ENCODE data around the gene MGAT3. TPM values are rescaled to one million over a fixed set of nuclear protein-coding genes. Genes with fewer than 3 reads are reported as not detected.

Gene MGAT3
- total RNA-seq, 1 experiment from 2014 or later = 0.20 TPM

DNA sequence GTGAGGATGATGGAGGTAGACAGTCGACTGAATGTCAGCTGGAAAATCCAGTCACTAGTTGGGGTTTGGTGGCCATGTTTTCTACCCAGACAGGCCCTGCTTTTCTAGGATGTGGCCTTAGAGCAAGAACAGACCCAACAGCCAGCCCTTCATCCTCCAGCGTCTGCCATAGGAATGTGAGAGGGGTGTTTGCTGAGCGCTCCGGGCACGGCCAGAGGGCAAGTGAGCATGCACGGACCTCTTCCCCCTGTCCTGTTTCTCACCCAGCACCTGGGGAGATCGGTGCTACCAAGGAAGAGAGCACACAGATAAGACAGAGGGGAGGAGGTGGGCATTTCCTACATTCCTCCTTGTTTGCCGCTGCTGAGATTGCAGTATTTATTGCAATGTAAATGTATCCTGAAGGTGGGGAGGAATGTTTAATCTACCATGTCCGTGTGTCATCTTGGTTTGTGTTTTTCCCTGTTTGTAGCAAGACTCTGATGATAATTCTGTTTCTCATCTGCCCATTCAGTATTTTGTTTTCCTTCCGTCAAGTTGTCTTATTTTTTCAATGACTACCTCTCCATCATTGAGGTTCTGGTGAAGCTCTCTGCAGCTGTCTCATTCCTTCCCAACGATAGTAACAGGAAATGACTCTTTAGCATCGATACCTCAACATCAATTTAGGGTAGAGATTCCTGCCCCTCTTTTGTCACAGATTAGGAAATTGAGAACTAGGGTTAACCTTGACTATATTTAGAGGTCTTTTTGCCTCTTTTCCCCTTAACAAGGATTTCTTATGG, 58.6 kb downstream of the MGAT3 start:
- DNase-seq (ENCODE audit: low read depth, low spot score) (no peak), ATAC-seq (no peak)
- ChIA-PET RAD21 (ENCODE audit: low non-redundant PET in 1 of 2, low total read pairs in 2 of 2, uncharacterized antibody in 2 of 2, unreplicated experiment in 2 of 2) (no interaction called here), CTCF (interaction anchor here (1.6 to 2.3 kb wide), 5 partner anchors 13 to 380 kb away, joined by 3 to 19 read pairs (median 12); partner anchors contain the start of gene MIEF1), POLR2A (interaction anchor here (1.5 kb wide), 1 partner anchor 13 kb away, joined by 5 read pairs; the partner anchor contains the start of gene MIEF1)
- Histone ChIP-seq H3K4me3 (replicated peaks in 1 of 2; ENCODE audit: low read depth in 1 of 2, low read length in 2 of 2) (no peak overlapping the region), H3K79me2 (ENCODE audit: insufficient read depth, low read length) (peaks cover 57% of the 10 kb centered on the region), H3K4me1 (ENCODE audit: control insufficient read depth in 1 of 2, insufficient read depth in 2 of 2, low read length in 2 of 2) (peaks cover 10 to 20% of the 10 kb centered on the region in 2 experiments), H3K27ac (ENCODE audit: low read depth, low read length) (no peak overlapping the region), H3K36me3 (ENCODE audit: control insufficient read depth in 1 of 2, insufficient read depth in 2 of 2, low read length in 2 of 2) (peaks cover 44 to 62% of the 10 kb centered on the region in 2 experiments), H3K9me3 (ENCODE audit: control insufficient read depth in 1 of 2, insufficient read depth in 1 of 2, low read depth in 1 of 2, low read length in 2 of 2) (no peaks in the 10 kb centered on the region), H3K9ac (ENCODE audit: low read length) (no peak overlapping the region), H3K27me3 (ENCODE audit: insufficient read depth, low read length) (no peaks in the 10 kb centered on the region), H3K4me2 (ENCODE audit: low read length) (no peak overlapping the region), H3K9me2 (ENCODE audit: insufficient read depth) (no peaks in the 10 kb centered on the region), H4K20me1 (ENCODE audit: insufficient read depth) (peaks cover 9% of the 10 kb centered on the region; the same call in 1 of the 2 replicates), H2AFZ (ENCODE audit: low read depth, low read length, poor library complexity, severe bottlenecking) (no peak overlapping the region)
- TF ChIP-seq SIN3A (IDR thresholded peaks at IDR 0.05; ENCODE audit: low read depth) (no peak), TCF7L2 (IDR thresholded peaks at IDR 0.05; ENCODE audit: borderline replicate concordance, extremely low read depth, insufficient read depth, insufficient read length) (no peak), FOSL1 (IDR thresholded peaks at IDR 0.05; ENCODE audit: low read depth) (no peak), POLR2AphosphoS5 (IDR thresholded peaks at IDR 0.05; ENCODE audit: low read depth, low read length) (no peak), CBX3 (IDR thresholded peaks at IDR 0.05; ENCODE audit: low read depth) (no peak), ZFX (IDR thresholded peaks at IDR 0.05) (no peak), ZNF274 (IDR thresholded peaks at IDR 0.05; ENCODE audit: low read depth, low read length) (no peak), EZH2phosphoT487 (IDR thresholded peaks at IDR 0.05; ENCODE audit: borderline replicate concordance) (no peak)
- TF ChIP-seq, protein P1, sequence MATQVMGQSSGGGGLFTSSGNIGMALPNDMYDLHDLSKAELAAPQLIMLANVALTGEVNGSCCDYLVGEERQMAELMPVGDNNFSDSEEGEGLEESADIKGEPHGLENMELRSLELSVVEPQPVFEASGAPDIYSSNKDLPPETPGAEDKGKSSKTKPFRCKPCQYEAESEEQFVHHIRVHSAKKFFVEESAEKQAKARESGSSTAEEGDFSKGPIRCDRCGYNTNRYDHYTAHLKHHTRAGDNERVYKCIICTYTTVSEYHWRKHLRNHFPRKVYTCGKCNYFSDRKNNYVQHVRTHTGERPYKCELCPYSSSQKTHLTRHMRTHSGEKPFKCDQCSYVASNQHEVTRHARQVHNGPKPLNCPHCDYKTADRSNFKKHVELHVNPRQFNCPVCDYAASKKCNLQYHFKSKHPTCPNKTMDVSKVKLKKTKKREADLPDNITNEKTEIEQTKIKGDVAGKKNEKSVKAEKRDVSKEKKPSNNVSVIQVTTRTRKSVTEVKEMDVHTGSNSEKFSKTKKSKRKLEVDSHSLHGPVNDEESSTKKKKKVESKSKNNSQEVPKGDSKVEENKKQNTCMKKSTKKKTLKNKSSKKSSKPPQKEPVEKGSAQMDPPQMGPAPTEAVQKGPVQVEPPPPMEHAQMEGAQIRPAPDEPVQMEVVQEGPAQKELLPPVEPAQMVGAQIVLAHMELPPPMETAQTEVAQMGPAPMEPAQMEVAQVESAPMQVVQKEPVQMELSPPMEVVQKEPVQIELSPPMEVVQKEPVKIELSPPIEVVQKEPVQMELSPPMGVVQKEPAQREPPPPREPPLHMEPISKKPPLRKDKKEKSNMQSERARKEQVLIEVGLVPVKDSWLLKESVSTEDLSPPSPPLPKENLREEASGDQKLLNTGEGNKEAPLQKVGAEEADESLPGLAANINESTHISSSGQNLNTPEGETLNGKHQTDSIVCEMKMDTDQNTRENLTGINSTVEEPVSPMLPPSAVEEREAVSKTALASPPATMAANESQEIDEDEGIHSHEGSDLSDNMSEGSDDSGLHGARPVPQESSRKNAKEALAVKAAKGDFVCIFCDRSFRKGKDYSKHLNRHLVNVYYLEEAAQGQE (IDR thresholded peaks at IDR 0.05; ENCODE audit: low read depth) = no peak
- TF ChIP-seq, protein P2, sequence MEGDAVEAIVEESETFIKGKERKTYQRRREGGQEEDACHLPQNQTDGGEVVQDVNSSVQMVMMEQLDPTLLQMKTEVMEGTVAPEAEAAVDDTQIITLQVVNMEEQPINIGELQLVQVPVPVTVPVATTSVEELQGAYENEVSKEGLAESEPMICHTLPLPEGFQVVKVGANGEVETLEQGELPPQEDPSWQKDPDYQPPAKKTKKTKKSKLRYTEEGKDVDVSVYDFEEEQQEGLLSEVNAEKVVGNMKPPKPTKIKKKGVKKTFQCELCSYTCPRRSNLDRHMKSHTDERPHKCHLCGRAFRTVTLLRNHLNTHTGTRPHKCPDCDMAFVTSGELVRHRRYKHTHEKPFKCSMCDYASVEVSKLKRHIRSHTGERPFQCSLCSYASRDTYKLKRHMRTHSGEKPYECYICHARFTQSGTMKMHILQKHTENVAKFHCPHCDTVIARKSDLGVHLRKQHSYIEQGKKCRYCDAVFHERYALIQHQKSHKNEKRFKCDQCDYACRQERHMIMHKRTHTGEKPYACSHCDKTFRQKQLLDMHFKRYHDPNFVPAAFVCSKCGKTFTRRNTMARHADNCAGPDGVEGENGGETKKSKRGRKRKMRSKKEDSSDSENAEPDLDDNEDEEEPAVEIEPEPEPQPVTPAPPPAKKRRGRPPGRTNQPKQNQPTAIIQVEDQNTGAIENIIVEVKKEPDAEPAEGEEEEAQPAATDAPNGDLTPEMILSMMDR (IDR thresholded peaks at IDR 0.05 in 2 of 3, conservative IDR thresholded peaks at IDR 0.05 in 1 of 3; ENCODE audit: borderline replicate concordance in 1 of 3, insufficient read depth in 1 of 3, low read depth in 2 of 3, low read length in 2 of 3) = no peak
- BruUV-seq (replicated peaks) = no TSS peak
- intact Hi-C loops (cut with micrococcal nuclease) = no loop called here

All from HCT116 (cell line).